Activated T-helper 9 cell treated with anti-CD3 and anti-CD28 coated beads, Interleukin-2, amount 50 U/mL, for 16 hours (primary cell): ENCODE results near the gene ENTPD7.
"Not testable (repeated sequence)": the region's sequence is repeated elsewhere in the genome, so short reads cannot be mapped to it uniquely, and the experiment has no call there.

Experiments used
- DNase-seq: peaks from one replicate; pipeline ENCODE4 v3.0.0-alpha.2; 2020; ENCODE audit warnings: low read depth

ENTPD7 gene

GRCh38 chr10:99746166-99746565 lies 86.9 kb downstream of the ENTPD7 start:
- not testable (repeated sequence) for DNase-seq

- no peak for DNase-seq
Measured at GRCh38 chr10:99748823-99749451, 89.6 kb downstream of the ENTPD7 start.

- no peak for DNase-seq
Measured at GRCh38 chr10:99750641-99751040, 91.3 kb downstream of the ENTPD7 start.

GRCh38 chr10:99754670-99755069 lies 95.4 kb downstream of the ENTPD7 start:
- DNase-seq, result no peak
